GM19452 (cell line): ENCODE results near the gene CORO2B.

ENCODE experiments used
- ATAC-seq: cut with Tn5 transposase; IDR thresholded peaks from one replicate; pipeline ENCODE4 v1.9.1; 2021; ENCODE audit not compliant: unreplicated experiment

Gene CORO2B

GRCh38 chr15:68578980-68579935 is at the start of gene CORO2B:
Gene CORO2B, plus strand, starts transcription at chr15:68578993. Its CDS starts 270 bp downstream, at chr15:68579263.
- no peak for ATAC-seq

GRCh38 chr15:68531387-68532179 is 47.2 kb upstream of the CORO2B start:
- no peak for ATAC-seq

- ATAC-seq = no peak
Observed at GRCh38 chr15:68536331-68537095, 42.3 kb upstream of the CORO2B start.

GRCh38 chr15:68537097-68537496 is 41.7 kb upstream of the CORO2B start:
- ATAC-seq = no peak

GRCh38 chr15:68537506-68537905 is 41.3 kb upstream of the CORO2B start:
- ATAC-seq = no peak

- ATAC-seq = no peak
Observed at GRCh38 chr15:68538311-68538710, 40.5 kb upstream of the CORO2B start.

GRCh38 chr15:68541743-68542142 is 37.0 kb upstream of the CORO2B start:
- no peak for ATAC-seq

GRCh38 chr15:68542348-68542747 is 36.4 kb upstream of the CORO2B start:
- no peak for ATAC-seq

GRCh38 chr15:68542771-68543164 is 36.0 kb upstream of the CORO2B start:
- ATAC-seq = no peak

- ATAC-seq = no peak
Observed at GRCh38 chr15:68543165-68544008, 35.4 kb upstream of the CORO2B start.

- no peak for ATAC-seq
Observed at GRCh38 chr15:68546318-68546717, 32.5 kb upstream of the CORO2B start.

GRCh38 chr15:68548364-68548763 is 30.4 kb upstream of the CORO2B start:
- no peak for ATAC-seq

GRCh38 chr15:68550004-68550403 is 28.8 kb upstream of the CORO2B start:
- ATAC-seq = no peak

GRCh38 chr15:68550498-68551295 is 28.1 kb upstream of the CORO2B start:
- ATAC-seq = no peak

GRCh38 chr15:68551296-68551635 is 27.5 kb upstream of the CORO2B start:
- no peak for ATAC-seq

GRCh38 chr15:68552344-68552743 is 26.4 kb upstream of the CORO2B start:
- no peak for ATAC-seq

GRCh38 chr15:68552773-68553172 is 26.0 kb upstream of the CORO2B start:
- no peak for ATAC-seq

- ATAC-seq = no peak
Observed at GRCh38 chr15:68553314-68553993, 25.3 kb upstream of the CORO2B start.
